HG03354 (cell line): ENCODE measurements around the gene IFNLR1.
A peak's percentile ranks its signal among the peaks of the same experiment; 100 is the strongest.

Source experiments
- ATAC-seq: cut with Tn5 transposase; IDR thresholded peaks from one replicate; pipeline ENCODE4 v1.9.1; 2021; ENCODE audit warnings: mild to moderate bottlenecking; ENCODE audit not compliant: unreplicated experiment, poor library complexity, severe bottlenecking

IFNLR1 gene

DNA sequence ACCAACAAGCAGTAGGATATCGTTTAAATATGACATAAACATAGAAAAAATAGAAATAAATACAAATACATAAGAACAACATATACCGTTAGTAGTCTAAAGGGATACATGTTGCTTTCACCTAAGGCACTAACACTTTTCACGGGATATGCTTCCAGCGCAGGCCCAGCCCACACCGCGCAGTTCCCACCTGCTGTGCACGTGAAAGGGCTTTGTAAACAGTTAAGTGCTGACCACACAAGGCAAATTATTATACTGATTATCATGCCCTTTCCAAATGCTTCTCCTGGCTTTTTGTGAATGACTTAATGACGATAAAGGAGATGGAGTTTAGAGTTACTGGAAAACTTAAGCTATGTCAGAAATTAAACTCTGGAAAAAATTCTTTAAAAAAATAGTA is 32.9 kb downstream of the IFNLR1 start:
- ATAC-seq: no peak

DNA sequence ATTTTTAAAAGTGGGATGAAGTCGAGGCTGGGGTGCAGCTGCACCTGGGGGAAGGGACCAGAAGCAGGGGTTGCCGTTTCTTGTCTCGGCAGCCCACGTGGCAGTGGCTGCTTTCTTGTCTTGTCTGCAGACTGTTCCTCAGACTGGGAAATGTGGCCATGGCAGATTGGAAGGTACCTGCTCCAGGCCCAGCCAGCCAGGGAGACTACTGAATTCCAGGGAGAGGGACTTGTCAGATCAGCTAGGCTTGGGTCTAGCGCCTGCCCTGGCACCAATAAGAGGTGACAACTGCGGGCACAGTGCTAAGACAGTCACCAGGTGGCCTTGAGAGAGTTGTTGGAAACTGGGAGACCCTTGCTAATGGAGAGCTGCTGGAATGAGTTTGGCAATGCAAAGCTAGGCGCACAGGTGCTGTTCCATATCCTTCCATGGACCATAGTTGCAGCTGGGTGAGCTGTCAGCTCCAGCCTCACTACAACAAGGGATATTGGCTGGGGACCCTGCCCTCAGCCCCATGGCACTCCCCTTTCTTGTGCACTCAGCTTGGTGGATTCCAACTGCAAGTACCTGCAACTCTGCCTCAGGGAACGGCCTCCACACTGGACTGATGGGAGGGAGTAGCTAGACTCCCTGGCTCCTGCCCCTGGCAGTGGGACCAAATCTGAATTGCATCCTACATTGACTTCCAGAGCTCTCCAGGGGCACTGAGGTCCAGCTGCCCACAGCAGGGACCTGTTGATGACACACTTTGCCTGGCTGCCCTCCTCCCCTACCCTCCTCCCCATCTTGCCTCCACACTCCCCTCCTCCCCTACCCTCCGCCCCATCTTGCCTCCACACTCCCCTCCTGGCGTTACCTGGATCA is 34.2 kb downstream of the IFNLR1 start:
- no peak for ATAC-seq

DNA sequence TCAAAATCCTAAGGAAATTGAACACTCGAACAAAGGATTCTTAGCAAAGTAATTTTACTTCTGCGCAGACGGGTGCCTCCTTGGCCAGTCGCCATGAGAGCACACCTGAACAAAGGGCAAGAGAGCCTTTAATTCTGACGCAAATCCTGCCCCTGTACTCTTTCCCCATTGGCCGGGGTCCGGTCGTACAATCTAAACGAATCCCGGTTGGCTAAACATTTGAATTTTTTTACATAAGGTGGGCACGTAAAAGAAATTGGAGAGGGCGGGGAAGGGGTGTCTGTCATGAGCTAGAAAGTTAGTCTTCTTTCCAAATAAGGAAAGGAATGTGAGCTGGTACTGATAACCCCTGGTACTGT is 35.9 kb downstream of the IFNLR1 start:
- no peak for ATAC-seq

DNA sequence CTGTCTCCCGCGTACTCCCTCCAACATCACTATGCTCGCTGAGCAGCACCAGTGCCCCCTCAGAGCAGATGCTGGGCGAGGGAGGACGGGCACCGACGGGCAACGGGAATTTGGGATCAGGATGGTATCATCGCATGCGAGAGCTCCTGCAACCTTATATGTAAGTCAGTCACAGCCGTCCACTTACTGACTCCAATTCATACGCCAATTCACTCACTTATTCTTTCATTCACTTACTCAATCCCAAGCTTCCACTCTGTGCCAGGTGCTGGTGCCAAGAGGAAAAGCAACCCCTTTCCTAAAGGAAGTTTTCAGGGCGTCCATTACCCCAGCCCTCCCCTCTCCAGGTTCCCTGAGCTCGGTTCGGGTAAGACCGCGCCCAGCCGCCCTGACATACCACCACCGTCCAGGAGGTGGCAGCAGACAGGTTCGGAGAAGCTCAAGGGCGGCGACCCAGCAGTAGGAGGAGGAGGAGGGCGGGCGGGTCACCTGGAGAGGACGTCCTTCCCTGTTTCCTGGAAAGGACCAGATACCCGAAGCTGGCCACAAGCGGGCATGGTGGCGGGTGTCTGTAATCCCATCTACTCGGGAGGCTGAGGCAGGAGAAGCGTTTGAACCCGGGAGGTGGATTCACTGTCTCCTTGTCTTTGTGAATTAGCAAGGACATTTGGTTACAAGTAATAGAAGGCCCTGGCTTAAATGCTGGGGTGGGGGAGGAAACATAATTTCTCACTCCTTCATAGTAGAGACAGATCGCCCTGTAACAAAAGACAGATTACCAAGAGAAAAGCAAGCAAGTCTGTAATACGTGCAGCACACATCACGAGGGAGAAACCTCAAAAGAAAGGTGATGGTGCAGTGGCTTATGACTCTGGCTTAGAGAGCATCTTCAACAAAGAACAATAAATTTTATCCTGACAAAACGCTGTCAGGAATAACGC is 36.6 kb downstream of the IFNLR1 start:
- peak; percentile 71 for ATAC-seq

- ATAC-seq: no peak
Measured at GRCh38 chr1:24149866-24150233, 37.2 kb downstream of the IFNLR1 start.

- ATAC-seq: no peak
Measured at GRCh38 chr1:24147816-24148215, 39.3 kb downstream of the IFNLR1 start.

- no peak for ATAC-seq
Measured at GRCh38 chr1:24147194-24147593, 39.9 kb downstream of the IFNLR1 start.

DNA sequence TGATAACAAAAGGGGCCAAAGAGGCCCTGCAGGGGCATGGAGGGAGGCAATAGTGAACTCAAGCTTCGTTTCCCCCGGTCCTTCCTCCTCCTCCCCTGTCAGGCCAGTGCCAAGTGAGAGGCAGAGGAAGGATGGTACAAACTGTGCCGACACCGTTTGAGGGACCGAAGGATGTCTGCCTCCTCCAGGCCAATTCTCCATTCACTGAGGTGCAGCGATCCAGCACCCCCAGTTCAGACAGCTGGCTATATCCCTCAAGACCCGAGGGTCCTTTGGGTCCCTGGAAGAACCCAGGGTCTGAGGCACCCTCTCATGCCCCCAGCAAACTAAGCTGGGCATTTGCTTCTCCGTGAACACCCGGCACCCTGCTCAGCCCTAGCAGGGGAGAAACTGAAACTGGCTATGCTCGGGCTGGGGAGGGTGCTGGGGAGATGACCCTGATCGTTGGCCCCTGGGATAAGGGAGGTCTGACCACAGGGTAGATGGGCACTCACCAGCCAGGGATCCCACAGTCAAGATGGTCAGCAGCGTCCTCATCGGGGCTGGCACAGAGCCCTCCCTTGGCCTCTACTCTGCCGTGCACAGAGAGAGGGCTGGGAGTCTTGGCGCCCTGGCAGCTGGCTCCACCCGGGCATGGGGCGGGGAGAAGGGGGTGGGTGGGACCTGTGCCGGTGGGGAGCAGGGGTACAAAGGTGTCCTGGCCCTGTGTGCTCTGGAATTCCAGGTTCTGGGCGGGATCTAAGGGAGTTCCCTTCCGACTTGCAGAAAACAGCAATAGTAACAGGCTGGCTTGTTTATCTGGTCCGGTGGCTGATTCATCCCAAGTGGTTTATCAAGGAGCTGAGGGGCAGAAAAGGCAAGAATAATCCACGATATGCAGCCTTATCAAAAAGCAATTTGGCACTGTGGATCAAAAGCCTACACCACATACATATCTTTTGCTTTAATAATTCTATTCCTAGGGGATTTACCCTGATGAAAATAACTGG is 44.2 kb downstream of the IFNLR1 start, which contains the start of gene IL22RA1:
IL22RA1 (minus strand) TSS at position 595 of the 989 bp plus-strand sequence; CDS start at position 537, 58 bp downstream.
- no peak for ATAC-seq

DNA sequence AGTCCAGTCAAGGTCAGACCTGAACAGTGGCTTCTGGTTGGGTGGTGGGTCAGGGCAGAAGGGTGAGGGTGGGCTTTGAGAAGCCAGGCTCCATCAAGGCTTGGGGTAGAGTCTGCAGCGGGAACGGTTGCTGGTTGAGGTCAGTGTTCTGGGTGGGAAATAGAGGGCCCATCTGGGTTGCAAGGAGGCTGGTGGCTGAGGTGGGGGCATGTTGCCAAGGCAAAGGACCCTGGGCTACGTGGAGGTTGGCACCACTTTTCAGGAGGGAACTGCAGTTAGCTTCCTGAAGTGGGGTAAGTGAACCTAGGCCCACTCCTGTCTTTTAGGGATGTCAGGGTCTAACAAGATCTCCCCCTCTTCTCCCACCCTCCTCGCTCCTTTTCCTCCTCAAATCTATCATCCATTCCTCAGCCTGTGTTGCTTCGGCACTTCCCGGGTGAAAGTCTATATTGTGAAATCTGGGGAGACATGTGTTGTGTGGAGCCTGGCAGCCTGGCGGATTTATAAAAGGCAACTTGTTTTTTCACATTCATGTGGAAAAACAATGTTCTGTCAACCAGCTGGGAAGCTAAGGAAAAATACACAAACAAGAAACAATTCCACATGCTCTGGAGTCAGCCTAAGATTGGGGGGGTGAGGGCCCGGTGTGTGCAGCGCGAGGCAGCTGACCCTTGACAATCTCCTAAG is 45.6 kb downstream of the IFNLR1 start:
- no peak for ATAC-seq

- no peak for ATAC-seq
Measured at GRCh38 chr1:24140741-24141181, 46.3 kb downstream of the IFNLR1 start.

- ATAC-seq: no peak
Measured at GRCh38 chr1:24139841-24140425, 47.2 kb downstream of the IFNLR1 start.

GRCh38 chr1:24139222-24139489 is 47.9 kb downstream of the IFNLR1 start:
- ATAC-seq: no peak

DNA sequence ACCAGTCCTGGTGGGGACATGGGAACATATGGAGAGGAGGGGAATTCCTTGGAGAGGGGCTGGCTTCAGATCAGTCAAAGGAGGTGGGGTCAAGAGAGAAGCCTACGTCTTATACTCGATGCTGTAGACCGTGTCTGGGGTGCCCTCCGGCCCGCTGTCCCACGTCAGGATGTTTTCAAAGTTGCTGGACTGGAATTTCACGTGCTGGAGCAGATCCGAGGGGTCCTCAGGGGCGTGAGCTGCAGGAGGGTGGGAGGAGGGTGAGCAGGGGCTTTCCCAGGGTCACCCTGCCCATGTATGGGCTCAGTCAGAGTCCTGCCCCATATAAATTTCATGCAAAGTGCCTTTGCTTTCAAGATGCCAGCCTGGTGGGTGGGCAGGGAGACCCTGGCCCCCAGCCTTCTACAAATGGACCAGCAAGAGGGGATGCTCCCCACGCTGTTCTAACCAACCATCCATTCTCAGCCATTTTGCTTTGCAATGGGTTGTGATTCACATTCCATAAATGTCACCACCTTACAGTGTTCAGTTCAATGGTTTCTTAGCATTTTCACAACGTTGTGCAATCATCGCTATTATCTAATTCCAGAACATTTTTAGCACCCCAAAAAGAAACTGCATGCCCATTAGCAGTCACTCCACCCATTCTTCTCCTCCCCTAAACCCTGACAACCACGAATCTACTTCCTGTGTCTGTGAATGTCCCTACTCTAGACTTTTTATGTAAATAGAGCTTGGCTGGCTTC is 48.4 kb downstream of the IFNLR1 start:
- no peak for ATAC-seq

DNA sequence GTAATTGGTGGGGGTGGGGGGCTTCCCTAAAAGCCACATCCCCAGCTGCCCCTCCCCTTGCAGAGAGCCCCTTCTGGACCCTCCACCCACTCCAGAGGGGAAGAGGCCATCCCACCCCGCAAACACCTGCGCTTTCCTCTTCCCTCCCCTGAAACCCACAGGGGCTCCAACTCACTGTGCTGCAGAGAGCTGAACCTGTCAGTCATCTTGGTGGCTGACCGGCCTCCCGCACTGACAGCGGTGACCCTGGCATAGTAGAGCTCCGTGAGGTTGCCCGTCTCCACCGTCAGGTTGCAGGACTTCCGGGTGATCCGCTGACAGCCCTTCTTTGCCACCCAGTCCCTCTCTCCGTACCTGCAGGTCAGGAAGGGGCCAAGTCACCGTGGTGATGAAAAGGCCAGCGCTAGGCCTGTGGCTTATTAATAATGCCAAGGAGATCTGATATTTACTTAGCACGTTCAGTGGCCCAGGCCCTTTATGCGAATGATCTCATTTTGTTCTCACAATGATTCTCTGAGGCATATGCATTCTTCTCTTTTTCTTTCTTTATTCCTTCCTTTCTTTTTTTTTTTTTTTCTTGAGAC is 50.0 kb downstream of the IFNLR1 start:
- ATAC-seq: no peak

DNA sequence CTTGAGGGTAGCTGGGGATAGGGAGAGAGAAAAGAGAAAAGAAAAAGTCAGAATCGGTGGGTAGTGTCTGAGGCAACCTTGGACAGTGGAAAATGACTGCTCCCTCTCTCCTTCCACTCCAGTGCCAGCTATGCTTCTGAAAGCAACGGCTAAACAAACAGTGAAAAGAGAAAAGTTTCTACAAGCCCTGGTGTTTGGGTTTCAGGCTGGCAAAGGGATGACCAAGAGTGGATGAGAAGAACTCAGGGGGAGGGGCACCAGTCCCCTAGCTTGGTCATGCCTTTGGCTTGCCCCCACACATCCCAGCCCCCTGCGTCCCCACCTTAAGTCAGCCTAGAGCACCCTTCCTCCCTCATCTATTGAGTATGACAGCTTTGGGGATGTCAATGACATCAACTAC is 52.7 kb downstream of the IFNLR1 start:
- ATAC-seq: no peak

- no peak for ATAC-seq
Measured at GRCh38 chr1:24133819-24134218, 53.3 kb downstream of the IFNLR1 start.

- ATAC-seq: no peak
Measured at GRCh38 chr1:24130385-24130784, 56.7 kb downstream of the IFNLR1 start.
